Gastrocnemius medialis (tissue), 4 donors: ENCODE results near the gene FSCB. TPM values are rescaled to one million over a fixed set of nuclear protein-coding genes. Genes with fewer than 3 reads are reported as not detected.

ENCODE experiments used
- ATAC-seq, 2 donors: fragments of 150-250 bp; one replicate each; pipeline ENCODE4 v1.9.1; 2016
- DNase-seq, 2 donors: peaks; one replicate each; pipeline ENCODE4 v3.0.0-alpha.2; 2019
- H3K27ac ChIP-seq, 4 donors: fragments of 200-600 bp; sonication (generic); 1 replicate in 1 of 4; 2 replicates in 3 of 4; pipeline ENCODE4 v1.5.1; 2016 to 2018; ENCODE audit warnings: mild to moderate bottlenecking in 2 of 4, moderate library complexity in 1 of 4
- H3K27me3 ChIP-seq, 3 donors: fragments of 200-600 bp; sonication (generic) in 2 of 3; 1 replicate in 1 of 3; 2 replicates in 2 of 3; pipeline versions ENCODE4 v1.5.1 to v1.6.0; 2016 to 2019; ENCODE audit warnings: mild to moderate bottlenecking in 1 of 3, moderate library complexity in 1 of 3
- H3K36me3 ChIP-seq, 2 donors: fragments of 200-600 bp; sonication (generic) in 1 of 2; one replicate each; pipeline ENCODE4 v1.5.1; 2017 to 2018
- H3K4me1 ChIP-seq, 2 donors: fragments of 200-600 bp; sonication (generic) in 1 of 2; one replicate each; pipeline ENCODE4 v1.5.1; 2016 to 2017; ENCODE audit warnings: mild to moderate bottlenecking in 2 of 2
- H3K4me3 ChIP-seq, 4 donors: fragments of 200-600 bp; sonication (generic) in 3 of 4; 1 replicate in 1 of 4; 2 replicates in 3 of 4; pipeline ENCODE4 v1.5.1; 2016 to 2019; ENCODE audit warnings: mild to moderate bottlenecking in 2 of 4
- H3K9me3 ChIP-seq, 3 donors: fragments of 200-600 bp; sonication (generic) in 2 of 3; 1 replicate in 1 of 3; 2 replicates in 2 of 3; pipeline ENCODE4 v1.5.1; 2016 to 2019
- POLR2A ChIP-seq, 2 donors: fragments of 450-650 bp; IDR thresholded peaks; one replicate each; pipeline ENCODE4 v1.6.1; 2017; ENCODE audit warnings: antibody characterized with exemption in 2 of 2, mild to moderate bottlenecking in 2 of 2, moderate library complexity in 2 of 2
- in situ Hi-C, 4 donors: fragments of 200-750 bp; cut with MboI; loops; one replicate each; pipeline versions ENCODE4 v1.15.0 to v1.8.0; 2017; ENCODE audit warnings: low sequenced_read_pairs in 4 of 4
- intact Hi-C: fragments of 100-400 bp; cut with DNase I; formaldehyde crosslinking; loops from one replicate; pipeline ENCODE4 v1.15.1; 2023; ENCODE audit warnings: low total_unique reads
- total RNA-seq, 4 donors: library from RNA; depleted of rRNA; stranded (reverse); fragments of >200 nt; gene quantifications; one replicate each; pipeline versions ENCODE4 v1.1.0 to v1.2.3, GENCODE V29; 2016
- TF ChIP-seq, protein P1 (sequence below), 5 experiments: fragments of 450-650 bp in 3 of 5; fragments of 200-600 bp in 2 of 5; sonication (generic) in 2 of 5; IDR thresholded peaks in 4 of 5; conservative IDR thresholded peaks in 1 of 5; 1 replicate in 4 of 5; 2 replicates in 1 of 5; pipeline ENCODE4 v1.5.1; 2016 to 2019; ENCODE audit warnings: antibody characterized with exemption in 5 of 5, mild to moderate bottlenecking in 3 of 5, moderate library complexity in 3 of 5

Gene FSCB
- total RNA-seq, 4 donors from 2014 or later: not detected

DNA sequence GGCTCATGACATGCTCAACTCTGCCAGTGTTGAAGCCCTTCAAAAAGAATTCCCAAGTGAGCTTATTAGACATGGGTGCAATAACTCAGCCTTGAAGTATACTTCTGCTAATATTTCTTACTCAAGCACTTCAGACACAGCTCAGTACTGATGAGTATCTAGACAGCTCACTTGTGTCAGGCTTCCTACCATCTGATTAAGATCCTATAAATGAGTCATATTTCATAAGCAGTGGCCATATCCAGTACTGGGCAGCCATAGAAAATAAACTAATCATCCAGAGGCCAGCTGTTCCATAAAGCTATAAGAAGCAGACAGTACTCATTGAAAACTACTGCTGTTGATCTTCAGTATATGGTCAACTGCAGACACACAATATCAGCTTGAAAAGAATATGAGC lies 12.9 kb downstream of the FSCB start:
- no peaks in the 10 kb centered on the region for H3K36me3 ChIP-seq
- H3K4me3 ChIP-seq: no peak overlapping the region
- no peak for DNase-seq
- no peaks in the 10 kb centered on the region for H3K4me1 ChIP-seq
- H3K27ac ChIP-seq: no peak overlapping the region
- ATAC-seq: no peak
- TF ChIP-seq POLR2A (IDR thresholded peaks at IDR 0.05): no peak
- TF ChIP-seq, protein P1, sequence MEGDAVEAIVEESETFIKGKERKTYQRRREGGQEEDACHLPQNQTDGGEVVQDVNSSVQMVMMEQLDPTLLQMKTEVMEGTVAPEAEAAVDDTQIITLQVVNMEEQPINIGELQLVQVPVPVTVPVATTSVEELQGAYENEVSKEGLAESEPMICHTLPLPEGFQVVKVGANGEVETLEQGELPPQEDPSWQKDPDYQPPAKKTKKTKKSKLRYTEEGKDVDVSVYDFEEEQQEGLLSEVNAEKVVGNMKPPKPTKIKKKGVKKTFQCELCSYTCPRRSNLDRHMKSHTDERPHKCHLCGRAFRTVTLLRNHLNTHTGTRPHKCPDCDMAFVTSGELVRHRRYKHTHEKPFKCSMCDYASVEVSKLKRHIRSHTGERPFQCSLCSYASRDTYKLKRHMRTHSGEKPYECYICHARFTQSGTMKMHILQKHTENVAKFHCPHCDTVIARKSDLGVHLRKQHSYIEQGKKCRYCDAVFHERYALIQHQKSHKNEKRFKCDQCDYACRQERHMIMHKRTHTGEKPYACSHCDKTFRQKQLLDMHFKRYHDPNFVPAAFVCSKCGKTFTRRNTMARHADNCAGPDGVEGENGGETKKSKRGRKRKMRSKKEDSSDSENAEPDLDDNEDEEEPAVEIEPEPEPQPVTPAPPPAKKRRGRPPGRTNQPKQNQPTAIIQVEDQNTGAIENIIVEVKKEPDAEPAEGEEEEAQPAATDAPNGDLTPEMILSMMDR (IDR thresholded peaks at IDR 0.05 in 4 of 5, conservative IDR thresholded peaks at IDR 0.05 in 1 of 5): no peak
- H3K9me3 ChIP-seq: no peaks in the 10 kb centered on the region
- intact Hi-C loops (no loop called here), in situ Hi-C loops (no loop called here)
- H3K27me3 ChIP-seq: no peaks in the 10 kb centered on the region

- Histone ChIP-seq H3K4me1 (no peaks in the 10 kb centered on the region), H3K27ac (no peak overlapping the region), H3K9me3 (no peaks in the 10 kb centered on the region), H3K4me3 (no peak overlapping the region), H3K36me3 (no peaks in the 10 kb centered on the region), H3K27me3 (no peaks in the 10 kb centered on the region)
- no peak for DNase-seq
- TF ChIP-seq, protein P1 (IDR thresholded peaks at IDR 0.05 in 4 of 5, conservative IDR thresholded peaks at IDR 0.05 in 1 of 5): no peak
- no peak for TF ChIP-seq POLR2A (IDR thresholded peaks at IDR 0.05)
- in situ Hi-C loops (no loop called here), intact Hi-C loops (no loop called here)
- no peak for ATAC-seq
These were observed 16.1 kb downstream of the FSCB start for GRCh38 chr14:44490966-44491365.

DNA sequence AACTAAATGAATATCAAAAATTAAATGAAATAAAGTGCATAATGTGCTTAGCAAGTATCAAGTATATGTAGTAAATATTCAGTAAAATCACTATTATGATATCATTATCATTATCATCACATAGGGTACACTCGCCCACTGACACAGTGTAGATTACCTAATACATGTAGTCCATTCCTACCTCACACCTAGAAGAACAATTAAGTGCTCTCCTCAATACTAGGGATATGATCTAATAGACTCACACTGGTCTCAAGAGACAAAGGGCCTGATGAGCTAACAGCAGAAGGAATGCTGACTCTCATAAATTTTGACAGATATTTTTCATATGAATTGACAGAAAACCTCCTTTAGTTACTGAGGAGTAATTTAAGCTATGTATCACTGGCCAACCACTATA lies 29.1 kb downstream of the FSCB start:
- Histone ChIP-seq H3K4me3 (no peak overlapping the region), H3K27me3 (no peaks in the 10 kb centered on the region), H3K9me3 (no peaks in the 10 kb centered on the region), H3K4me1 (no peaks in the 10 kb centered on the region), H3K36me3 (no peaks in the 10 kb centered on the region), H3K27ac (no peak overlapping the region)
- TF ChIP-seq, protein P1 (IDR thresholded peaks at IDR 0.05 in 4 of 5, conservative IDR thresholded peaks at IDR 0.05 in 1 of 5): no peak
- no peak for TF ChIP-seq POLR2A (IDR thresholded peaks at IDR 0.05)
- intact Hi-C loops: no loop called here
- ATAC-seq (no peak), DNase-seq (no peak)
- in situ Hi-C loops: no loop called here

- Histone ChIP-seq H3K27me3 (no peaks in the 10 kb centered on the region), H3K4me3 (no peak overlapping the region), H3K4me1 (no peaks in the 10 kb centered on the region), H3K36me3 (no peaks in the 10 kb centered on the region), H3K9me3 (no peaks in the 10 kb centered on the region), H3K27ac (no peak overlapping the region)
- TF ChIP-seq POLR2A (IDR thresholded peaks at IDR 0.05): no peak
- TF ChIP-seq, protein P1 (IDR thresholded peaks at IDR 0.05 in 4 of 5, conservative IDR thresholded peaks at IDR 0.05 in 1 of 5): no peak
- ATAC-seq: no peak
- no peak for DNase-seq
- in situ Hi-C loops (no loop called here), intact Hi-C loops (no loop called here)
These were observed 38.3 kb downstream of the FSCB start for GRCh38 chr14:44468771-44469170.

GRCh38 chr14:44463356-44464004 lies 43.6 kb downstream of the FSCB start:
- intact Hi-C loops: no loop called here
- TF ChIP-seq, protein P1 (IDR thresholded peaks at IDR 0.05 in 4 of 5, conservative IDR thresholded peaks at IDR 0.05 in 1 of 5): no peak
- no peak for TF ChIP-seq POLR2A (IDR thresholded peaks at IDR 0.05)
- Histone ChIP-seq H3K9me3 (no peaks in the 10 kb centered on the region), H3K36me3 (no peaks in the 10 kb centered on the region), H3K4me3 (no peak overlapping the region), H3K27me3 (no peaks in the 10 kb centered on the region), H3K4me1 (no peaks in the 10 kb centered on the region), H3K27ac (no peak overlapping the region)
- DNase-seq (no peak), ATAC-seq (no peak)
- in situ Hi-C loops: no loop called here
